ENCODE measurements around the gene TGM4.
"Not testable (repeated sequence)": the region's sequence is repeated elsewhere in the genome, so short reads cannot be mapped to it uniquely, and the experiment has no call there.

TGM4 gene

GRCh38 chr3:44918087-44918486 lies 43.7 kb downstream of the TGM4 start:
- DNase-seq, result no peak

DNA sequence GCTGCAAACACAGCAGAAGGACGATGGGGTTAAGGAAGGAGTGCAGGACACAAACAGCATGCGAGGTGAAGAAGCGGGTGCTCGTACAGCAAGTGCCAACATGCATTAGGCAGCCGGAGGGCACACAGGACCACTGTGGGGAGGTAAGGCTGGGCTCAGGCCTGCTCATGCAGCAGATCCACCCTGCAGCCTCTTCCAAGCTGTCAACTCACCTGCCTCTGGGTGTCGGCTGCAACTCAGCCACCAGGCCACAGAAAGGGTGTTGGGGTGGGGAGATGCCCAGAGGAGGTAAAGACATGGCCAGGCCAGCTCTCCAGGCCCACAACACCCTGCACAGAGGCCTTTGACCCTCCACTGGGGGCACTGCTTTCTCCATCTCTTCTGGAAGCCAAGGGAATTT lies 44.2 kb downstream of the TGM4 start:
- no peak for DNase-seq

DNA sequence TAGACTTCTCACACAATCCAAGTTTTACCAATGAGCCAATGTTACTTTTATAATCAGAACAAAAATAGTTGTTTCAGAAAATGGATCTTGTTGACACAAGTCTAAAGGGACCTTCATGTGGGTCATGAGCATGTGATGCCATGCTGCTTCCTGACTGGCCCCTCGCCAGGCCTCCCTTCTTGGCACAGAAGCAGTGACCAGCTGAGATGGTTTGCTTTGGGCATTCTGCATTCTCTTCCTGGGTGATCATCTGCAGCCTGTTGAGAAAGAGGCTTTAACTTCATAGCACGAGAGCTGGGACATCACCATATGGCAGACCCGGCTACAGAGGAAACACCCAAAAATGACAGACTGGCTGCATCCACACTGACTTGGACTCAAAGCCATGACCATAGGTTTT lies 45.7 kb downstream of the TGM4 start:
- DNase-seq, result no peak

DNA sequence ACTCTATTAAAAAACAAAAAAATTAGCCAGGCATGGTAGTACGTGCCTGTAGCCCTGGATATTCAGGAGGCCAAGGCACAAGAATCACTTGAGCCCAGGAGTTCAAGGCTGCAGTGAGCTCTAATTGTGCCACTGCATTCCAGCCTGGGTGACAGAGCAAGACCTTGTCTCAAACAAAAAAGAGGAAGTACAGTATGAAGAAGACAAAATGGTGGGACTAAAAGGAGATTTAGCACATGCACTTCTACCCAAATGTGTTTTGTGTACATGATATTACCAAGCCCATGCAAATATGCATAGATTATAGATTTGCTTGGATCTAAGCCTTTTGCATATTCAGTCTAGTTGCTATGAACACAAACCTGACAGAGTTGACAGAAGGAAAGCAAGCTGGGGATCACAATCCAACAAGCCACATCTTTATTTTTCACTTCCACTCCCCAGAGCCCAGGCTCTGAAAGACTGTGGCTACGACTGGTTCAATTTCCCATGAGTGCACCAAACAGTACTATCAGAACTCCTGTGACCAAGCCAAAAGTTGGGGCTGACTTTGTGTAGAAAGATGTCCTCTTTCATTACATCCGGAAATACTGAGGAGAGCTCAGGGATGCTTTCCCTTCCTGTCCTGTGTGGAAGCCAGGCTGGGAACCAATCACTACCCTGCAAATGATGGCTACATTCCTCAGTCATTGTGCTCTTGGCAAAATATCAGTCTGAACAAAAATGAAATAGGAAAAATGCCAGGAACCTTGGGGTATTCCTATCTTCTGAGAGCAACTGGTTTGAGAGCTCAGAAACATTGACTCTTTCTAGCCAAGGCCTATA lies 49.4 kb downstream of the TGM4 start:
- DNase-seq, result no peak

DNA sequence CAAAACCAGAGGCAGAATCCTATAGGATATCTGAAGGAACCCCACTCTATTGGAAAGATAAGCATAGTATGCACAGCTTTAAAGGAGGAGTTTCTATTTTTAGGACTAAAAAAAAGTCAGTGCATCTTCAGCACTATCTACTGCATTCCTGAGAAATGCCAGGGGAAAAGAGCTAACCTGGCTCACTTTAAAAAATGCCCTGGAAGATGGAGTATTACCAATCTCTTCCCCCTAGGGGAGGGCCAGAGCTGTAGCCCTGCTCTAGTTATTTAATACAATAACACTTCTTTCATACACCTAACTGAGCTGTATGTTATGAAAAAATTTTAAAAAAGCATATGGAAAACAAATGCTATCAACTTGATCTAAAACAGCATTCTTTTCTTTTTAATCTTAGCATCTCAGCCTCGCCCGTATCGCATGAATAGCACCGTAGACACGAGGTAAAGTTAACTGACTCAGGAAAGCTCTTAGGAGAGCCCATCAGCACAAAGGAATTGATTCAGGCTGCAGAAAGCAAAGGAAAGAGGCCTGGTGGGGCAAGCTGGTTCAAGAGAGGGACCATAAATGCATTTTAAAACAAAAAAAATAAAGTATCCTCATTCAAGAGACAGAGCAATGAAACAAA lies 50.2 kb downstream of the TGM4 start:
- no peak for DNase-seq

- DNase-seq, result no peak
Measured at GRCh38 chr3:44926172-44926571, 51.8 kb downstream of the TGM4 start.

DNA sequence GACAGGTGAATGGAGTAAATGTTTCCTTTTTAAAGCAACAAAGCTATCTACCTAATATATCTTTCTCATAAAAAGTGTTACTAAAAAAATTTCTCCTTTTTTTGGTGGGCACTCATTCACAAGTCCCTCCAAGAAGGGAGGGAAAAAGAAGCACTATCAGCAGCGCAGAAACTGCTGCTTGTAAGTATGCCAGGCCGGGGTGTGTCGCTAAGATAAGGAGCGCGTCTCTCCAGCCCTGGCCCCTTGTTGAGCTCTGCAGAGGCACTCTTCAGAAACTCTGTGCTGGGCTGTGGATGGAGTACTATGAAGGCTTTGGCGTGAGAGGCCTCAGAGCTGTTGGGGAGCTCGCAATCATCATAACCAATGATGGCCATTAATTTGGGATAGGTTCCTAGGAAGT lies 52.5 kb downstream of the TGM4 start:
- DNase-seq, result no peak

DNA sequence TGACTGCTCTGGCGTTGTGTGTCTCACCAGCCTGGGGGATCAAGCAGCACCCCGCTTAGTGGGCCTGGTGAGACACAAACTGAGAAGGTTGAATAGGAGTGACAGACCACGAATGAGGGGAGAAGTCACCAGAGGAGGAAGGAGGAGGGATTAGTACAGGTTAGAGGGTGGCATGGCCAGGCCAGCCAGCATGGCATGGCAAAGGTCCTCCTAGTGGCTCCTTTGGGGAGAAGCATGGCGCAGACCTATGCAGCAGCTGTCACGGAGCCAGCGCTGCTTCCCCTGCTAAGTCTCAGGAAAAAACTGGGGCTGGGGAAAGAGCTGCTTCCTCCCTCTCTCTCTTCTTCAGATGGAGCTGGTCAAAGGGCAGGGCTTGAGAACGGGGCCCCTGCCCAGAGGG lies 53.0 kb downstream of the TGM4 start:
- DNase-seq, result no peak

- no peak for DNase-seq
Measured at GRCh38 chr3:44929782-44930181, 55.4 kb downstream of the TGM4 start.

DNA sequence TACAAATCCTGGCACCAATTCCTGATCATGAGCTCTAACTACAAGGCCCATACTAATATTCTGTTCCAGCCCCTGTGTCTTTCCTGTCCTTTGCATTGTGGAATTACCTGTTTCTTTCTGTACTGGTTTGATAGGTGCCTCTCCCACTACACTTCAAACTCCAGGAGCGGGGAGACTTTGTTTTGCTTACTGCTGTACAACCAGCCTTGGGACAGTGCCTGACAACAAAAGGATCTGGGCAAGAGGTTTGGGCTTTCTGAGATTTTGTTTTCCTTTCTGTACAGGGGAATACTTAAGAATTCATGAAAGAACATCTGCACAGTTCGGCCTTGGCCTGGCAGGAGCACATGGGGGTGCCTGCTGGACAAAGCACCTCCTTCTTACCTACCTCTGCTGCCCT lies 56.5 kb downstream of the TGM4 start:
- no peak for DNase-seq

DNA sequence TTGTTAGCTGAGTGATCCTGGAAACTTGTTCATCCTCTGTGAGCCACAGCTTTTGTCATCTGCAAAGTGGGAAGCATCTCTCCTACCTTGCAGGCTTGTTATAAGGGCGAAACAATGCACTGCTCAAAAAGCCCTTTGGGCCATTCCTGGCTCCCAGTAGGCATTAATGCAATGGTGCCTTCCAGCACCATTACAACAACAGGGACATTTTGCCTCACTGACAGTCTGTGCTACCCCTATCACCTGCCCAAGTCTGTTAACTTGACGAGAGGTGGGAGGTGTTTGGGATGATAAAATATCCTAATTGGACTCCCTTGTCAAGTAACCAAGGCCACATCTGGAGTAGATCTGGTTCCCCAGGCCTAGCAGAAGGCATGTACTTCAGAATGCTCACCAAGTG lies 57.4 kb downstream of the TGM4 start:
- DNase-seq, result no peak

DNA sequence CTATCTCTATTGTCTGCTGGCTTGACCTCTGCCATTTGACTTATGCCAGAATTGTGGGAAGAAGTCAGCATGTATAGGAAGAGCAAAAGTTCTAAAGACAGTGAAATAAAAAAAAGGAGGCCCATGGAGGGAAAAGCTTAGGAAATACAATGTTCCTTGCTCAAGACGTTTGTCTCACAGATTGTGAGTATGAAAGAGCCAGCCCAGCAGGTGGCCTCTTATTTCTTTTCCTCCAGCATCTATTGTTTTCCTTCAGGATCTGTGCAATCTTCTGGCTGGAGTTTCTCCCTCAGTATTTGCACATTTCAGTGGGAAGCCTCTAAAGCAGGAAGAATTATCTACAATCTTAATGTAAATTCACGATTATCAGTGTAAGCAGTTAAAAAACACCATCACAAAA lies 57.9 kb downstream of the TGM4 start:
- no peak for DNase-seq

- DNase-seq, result no peak
Measured at GRCh38 chr3:44932986-44933944, 58.9 kb downstream of the TGM4 start.

GRCh38 chr3:44939581-44940036 lies 65.2 kb downstream of the TGM4 start:
- DNase-seq, result no peak

DNA sequence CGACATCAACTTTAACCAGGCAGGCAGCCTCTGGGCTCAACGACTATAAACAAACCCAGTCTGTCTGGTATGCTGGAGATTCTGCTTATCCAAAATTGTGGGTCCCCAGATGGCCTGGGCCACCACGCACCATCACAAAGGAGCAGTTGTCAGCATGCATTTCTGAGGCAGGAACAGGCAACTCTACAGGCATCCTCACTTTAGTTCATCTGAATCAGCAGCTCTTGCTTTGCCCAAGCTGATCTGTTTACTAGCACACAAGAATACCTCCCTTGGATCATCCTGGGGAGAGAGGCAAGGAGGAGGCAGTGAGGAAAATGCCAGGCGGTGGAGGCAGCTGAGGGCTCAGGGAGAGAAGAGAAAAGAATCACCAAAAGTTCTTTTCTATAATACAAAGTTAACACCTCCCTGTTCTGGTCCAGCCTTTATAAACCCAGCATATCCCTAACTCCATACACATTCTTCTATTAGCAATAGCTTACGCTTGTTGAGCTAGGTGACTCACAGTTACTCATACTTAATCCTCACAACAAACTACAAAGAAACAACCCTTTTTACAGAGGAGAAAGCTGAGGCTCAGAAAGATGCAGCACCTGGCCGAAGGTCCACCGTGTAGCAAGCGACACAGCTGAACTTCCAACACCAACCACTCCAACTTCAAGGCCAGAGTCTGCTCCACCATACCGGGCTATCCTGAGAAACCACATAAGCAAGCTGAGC lies 68.0 kb downstream of the TGM4 start:
- no peak for DNase-seq

DNA sequence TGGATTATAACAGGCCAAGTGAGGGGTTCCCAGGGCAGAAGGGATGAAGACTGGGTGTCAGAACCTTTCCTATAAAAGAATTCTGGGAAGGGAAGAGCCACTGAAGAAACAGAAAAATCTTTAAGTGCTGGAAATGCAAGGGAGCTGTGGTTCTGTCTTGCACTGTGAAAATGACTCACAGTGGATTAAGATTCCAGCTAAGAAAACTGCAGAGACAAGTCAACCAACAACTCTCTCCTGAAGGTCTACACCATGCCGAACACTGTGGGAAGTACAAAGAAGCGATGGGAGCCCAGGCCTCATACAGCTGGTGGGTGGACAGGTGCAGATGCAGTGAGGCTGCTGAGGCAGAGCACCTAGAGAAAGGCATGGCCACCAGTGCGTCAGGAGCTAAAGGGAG lies 73.8 kb downstream of the TGM4 start:
- DNase-seq, result no peak

DNA sequence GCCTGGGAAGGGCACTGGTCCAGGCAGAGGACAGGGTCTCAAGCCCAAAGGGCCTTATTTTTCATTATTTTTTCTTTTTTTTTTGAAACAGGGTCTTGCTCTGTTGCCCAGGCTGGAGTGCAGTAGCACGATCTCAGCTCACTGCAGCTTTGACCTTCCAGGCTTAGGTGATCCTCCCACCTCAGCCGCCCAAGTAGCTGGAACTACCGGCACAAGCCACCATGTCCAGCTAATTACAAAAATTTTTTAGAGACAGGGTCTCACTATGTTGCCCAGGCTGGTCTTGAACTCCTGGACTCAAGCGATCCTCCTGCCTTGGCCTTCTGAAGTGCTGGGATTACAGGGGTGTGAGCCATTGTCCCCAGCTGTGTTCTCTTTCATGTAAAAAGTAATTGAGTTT lies 75.4 kb downstream of the TGM4 start:
- DNase-seq, result not testable (repeated sequence)

DNA sequence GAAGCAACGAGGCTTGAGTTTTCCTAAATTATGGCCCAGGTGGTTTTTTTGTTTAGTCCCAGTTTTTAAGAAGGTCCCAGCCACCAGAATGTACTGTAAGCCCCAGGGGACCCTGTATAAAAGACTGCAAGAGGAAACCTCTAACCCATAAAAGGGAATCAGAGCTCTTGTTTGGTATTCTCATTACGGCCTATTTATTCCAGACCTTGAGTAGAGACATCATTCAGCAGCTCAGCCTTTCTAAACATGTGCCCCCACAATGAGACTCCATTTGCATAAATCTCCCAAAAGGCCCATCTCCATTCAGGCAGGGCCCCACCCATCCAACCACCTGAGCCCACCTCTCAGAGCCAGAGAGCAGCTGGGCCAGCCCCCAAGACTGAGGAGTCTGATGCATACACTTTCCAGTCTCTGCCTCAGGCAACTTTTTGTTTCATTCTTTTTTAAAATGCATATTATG lies 75.9 kb downstream of the TGM4 start:
- no peak for DNase-seq

DNA sequence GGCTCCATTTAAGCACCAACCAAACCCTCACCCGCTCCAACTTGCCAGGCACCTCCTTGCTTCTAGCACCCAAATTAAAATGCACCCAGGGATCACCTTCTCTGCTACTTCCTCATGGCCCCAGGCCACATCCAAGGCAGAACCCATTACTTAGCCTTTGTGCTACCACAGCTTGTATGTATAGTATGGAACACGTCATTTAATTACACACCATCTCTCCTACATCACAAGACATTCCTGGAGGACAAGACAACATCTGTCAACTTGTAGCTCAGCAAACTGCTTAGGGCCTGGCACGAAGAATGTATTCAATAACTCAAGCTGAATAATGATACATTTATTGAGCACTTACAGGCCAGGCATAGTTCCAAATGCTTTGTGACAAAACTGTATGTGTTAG lies 78.3 kb downstream of the TGM4 start:
- DNase-seq, result no peak

DNA sequence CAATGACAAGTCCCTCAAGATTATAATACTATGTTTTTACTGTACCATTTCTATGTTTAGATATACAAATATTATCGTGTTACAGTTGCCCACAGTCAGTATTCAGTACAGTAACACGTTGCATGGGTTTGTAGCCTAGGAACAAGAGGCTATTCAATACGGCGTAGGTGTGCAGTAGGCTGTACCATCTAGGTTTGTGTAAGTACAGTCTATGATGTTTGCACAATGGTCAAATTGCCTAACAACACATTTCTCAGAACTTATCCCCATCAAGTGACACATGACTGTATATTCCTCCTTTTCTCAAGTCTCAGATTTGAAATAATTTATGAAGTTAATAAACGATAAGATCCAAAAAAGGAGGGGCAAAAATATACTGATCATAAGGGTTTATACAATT lies 79.9 kb downstream of the TGM4 start:
- no peak for DNase-seq

- no peak for DNase-seq
Measured at GRCh38 chr3:44954962-44955361, 80.6 kb downstream of the TGM4 start.

DNA sequence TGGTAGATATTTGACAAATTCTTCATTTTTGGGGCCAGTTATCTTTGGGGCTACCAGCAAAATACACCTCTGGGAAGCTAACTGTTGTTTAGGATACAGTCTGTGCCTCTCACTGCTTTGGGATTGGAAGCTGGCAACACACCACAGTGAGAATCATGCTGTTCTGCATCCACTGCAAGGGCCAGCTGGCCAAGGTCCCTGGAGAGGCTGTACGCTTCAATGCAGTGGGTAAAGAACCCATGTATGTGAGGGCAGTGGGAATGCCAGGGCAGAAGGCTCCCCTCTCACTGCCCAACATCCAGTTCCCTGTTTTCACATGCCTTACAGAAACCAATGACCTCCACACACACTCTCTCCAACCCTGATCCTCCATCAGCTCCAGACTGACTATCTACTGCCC lies 81.5 kb downstream of the TGM4 start:
- no peak for DNase-seq

- DNase-seq, result no peak
Measured at GRCh38 chr3:44957986-44958385, 83.6 kb downstream of the TGM4 start.

Measured in activated effector memory CD4-positive, alpha-beta T cell treated with Interleukin-2 at 50 U/mL for 16 hours (primary cell).